Esophagus squamous epithelium (tissue), 5 donors: ENCODE measurements around the gene DAD1. TPM values are rescaled to one million over a fixed set of nuclear protein-coding genes. Genes with fewer than 3 reads are reported as not detected.
"Not testable (repeated sequence)": the region's sequence is repeated elsewhere in the genome, so short reads cannot be mapped to it uniquely, and the experiment has no call there.

Source experiments
- DNase-seq: peaks from one replicate; lab custom pipeline; 2025; lab: John Stamatoyannopoulos, UW
- H3K27ac ChIP-seq, 4 donors: fragments of 200-600 bp; sonication (generic); one replicate each; pipeline ENCODE4 v1.5.1; 2016 to 2019; ENCODE audit warnings: mild to moderate bottlenecking in 1 of 4
- H3K27me3 ChIP-seq, 4 donors: fragments of 200-600 bp; sonication (generic); 1 replicate in 3 of 4; 2 replicates in 1 of 4; pipeline versions ENCODE4 v1.5.1 to v1.6.0; 2017 to 2021; ENCODE audit warnings: antibody characterized with exemption in 1 of 4
- H3K36me3 ChIP-seq, 3 donors: fragments of 200-600 bp; sonication (generic); one replicate each; pipeline ENCODE4 v1.5.1; 2016 to 2019
- H3K4me1 ChIP-seq, 3 donors: fragments of 200-600 bp; sonication (generic); one replicate each; pipeline ENCODE4 v1.5.1; 2017 to 2019
- H3K4me3 ChIP-seq, 4 donors: fragments of 200-600 bp; sonication (generic); 1 replicate in 3 of 4; 2 replicates in 1 of 4; pipeline ENCODE4 v1.5.1; 2016 to 2019; ENCODE audit warnings: mild to moderate bottlenecking in 2 of 4, moderate library complexity in 1 of 4
- H3K9me3 ChIP-seq, 3 donors: fragments of 200-600 bp; sonication (generic); one replicate each; pipeline ENCODE4 v1.5.1; 2016 to 2019
- POLR2A ChIP-seq, 4 donors: fragments of 450-650 bp; IDR thresholded peaks; one replicate each; pipeline ENCODE4 v1.6.1; 2017; ENCODE audit warnings: antibody characterized with exemption in 4 of 4, mild to moderate bottlenecking in 4 of 4, moderate library complexity in 3 of 4
- WGBS, 2 donors: methylation state at CpG; one replicate each; pipeline ENCODE4 v1.1.5; 2018; 5-methylcytosine and 5-hydroxymethylcytosine counted together
- intact Hi-C: fragments of 100-400 bp; cut with DNase I; formaldehyde crosslinking; loops from one replicate; pipeline ENCODE4 v1.15.0; 2022
- total RNA-seq, 4 donors: library from RNA; depleted of rRNA; stranded (reverse); fragments of >200 nt; gene quantifications; one replicate each; pipeline ENCODE4 v1.1.0, GENCODE V29; 2016
- TF ChIP-seq, protein P1 (sequence below), 6 experiments: fragments of 450-650 bp in 4 of 6; fragments of 200-600 bp in 2 of 6; sonication (generic) in 2 of 6; IDR thresholded peaks; one replicate each; pipeline ENCODE4 v1.5.1; 2016 to 2019; ENCODE audit warnings: antibody characterized with exemption in 6 of 6, mild to moderate bottlenecking in 4 of 6, moderate library complexity in 4 of 6
- donor health status: DM: yes; HTN: yes; CAD: no.

DAD1 gene
- total RNA-seq, 4 donors from 2014 or later = 174 to 280 (median 225) TPM

GRCh38 chr14:22555384-22556011 is 33.5 kb downstream of the DAD1 start:
- TF ChIP-seq POLR2A (IDR thresholded peaks at IDR 0.05) = no peak
- H3K9me3 ChIP-seq = no peaks in the 10 kb centered on the region
- intact Hi-C loops = loop anchor here (10.0 kb wide), 2 partner anchors 99 to 171 kb away; no protein-coding TSS in a partner anchor
- 59 to 64% methylated on average over 4 of the region's 4 CpGs for WGBS, 2 donors
- no peaks in the 10 kb centered on the region for H3K36me3 ChIP-seq
- no peaks in the 10 kb centered on the region for H3K27me3 ChIP-seq
- DNase-seq = no peak
- H3K4me1 ChIP-seq = peaks cover 14 to 75% (median 38%) of the 10 kb centered on the region in 3 donors
- H3K27ac ChIP-seq = peak overlapping the region; percentile 47 to 85 (median 79)
- no peak overlapping the region for H3K4me3 ChIP-seq

DNA sequence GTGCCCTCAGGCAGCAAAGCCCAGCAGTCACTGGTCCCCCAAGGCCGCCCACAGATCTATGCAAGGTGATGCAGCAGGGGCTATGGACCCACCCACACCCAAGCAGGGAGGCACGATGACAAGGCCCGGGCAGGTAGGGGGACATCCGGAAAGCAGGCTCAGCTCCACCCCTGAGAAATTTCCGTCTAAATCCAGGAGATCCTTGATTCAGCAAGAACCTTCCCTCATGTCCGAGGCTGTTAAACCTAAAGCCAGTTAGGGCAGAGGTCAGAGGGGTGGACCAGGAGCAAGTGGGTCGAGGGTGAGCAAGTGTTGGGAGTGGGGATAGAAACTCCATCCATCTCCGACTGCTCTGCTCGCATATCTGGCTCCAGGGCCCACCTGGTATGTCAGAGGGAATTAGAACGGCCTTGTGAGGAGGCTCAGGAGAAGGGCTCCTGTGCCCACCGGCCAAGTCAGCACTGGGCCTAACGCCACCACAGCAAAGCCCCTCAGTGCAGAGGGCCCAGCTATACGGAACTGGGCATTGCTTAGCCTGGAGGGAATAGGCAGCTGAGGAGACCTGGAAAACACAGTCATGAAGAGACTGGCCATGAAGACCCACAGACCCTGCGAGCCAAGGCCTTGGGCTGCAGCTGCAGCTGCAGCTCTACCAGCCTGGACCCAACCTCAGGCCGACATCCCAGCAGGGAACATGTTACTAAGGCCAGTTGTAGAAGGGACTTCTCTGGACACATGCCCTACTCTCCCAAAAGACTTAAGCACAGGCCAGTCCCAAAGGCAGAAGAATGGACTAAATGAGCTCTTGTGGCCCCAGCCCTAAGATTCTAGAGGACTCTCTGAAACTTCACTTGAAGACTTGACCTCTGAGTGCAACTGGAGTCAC is 34.3 kb downstream of the DAD1 start:
- H3K4me1 ChIP-seq = peaks cover 16 to 75% (median 30%) of the 10 kb centered on the region in 3 donors
- intact Hi-C loops = loop anchor here (10.0 kb wide), 2 partner anchors 100 to 170 kb away; no protein-coding TSS in a partner anchor
- peak overlapping the region; percentile 36 to 85 (median 79) for H3K27ac ChIP-seq
- no peaks in the 10 kb centered on the region for H3K9me3 ChIP-seq
- H3K4me3 ChIP-seq = no peak overlapping the region
- no peaks in the 10 kb centered on the region for H3K36me3 ChIP-seq
- no peaks in the 10 kb centered on the region for H3K27me3 ChIP-seq
- TF ChIP-seq, protein P1, sequence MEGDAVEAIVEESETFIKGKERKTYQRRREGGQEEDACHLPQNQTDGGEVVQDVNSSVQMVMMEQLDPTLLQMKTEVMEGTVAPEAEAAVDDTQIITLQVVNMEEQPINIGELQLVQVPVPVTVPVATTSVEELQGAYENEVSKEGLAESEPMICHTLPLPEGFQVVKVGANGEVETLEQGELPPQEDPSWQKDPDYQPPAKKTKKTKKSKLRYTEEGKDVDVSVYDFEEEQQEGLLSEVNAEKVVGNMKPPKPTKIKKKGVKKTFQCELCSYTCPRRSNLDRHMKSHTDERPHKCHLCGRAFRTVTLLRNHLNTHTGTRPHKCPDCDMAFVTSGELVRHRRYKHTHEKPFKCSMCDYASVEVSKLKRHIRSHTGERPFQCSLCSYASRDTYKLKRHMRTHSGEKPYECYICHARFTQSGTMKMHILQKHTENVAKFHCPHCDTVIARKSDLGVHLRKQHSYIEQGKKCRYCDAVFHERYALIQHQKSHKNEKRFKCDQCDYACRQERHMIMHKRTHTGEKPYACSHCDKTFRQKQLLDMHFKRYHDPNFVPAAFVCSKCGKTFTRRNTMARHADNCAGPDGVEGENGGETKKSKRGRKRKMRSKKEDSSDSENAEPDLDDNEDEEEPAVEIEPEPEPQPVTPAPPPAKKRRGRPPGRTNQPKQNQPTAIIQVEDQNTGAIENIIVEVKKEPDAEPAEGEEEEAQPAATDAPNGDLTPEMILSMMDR (IDR thresholded peaks at IDR 0.05) = no peak
- no peak for TF ChIP-seq POLR2A (IDR thresholded peaks at IDR 0.05)
- WGBS, 2 donors = 80 to 84% methylated on average over 2 to 5 of the region's 15 CpGs
- no peak for DNase-seq

DNA sequence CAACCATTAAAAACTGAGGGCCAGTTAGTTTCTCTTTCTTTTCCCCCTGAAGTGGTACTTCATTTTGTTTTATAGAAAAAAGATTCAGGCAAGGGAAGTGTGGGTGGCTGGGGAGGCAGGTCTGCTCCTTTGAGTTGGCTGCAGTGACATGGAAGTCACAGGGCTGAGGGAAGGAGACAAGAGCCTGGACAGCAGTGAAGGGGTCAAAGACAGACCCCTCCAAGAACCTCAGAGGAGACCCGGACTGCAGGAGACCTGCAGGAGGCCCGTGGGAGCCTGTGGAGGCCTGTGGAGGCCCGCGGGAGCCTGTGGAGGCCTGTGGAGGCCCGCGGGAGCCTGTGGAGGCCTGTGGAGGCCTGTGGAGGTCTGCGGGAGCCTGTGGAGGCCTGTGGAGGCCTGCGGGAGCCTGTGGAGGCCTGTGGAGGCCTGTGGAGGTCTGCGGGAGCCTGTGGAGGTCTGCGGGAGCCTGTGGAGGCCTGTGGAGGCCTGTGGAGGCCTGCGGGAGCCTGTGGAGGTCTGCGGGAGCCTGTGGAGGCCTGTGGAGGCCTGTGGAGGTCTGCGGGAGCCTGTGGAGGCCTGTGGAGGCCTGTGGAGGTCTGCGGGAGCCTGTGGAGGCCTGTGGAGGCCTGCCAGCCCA is 35.0 kb downstream of the DAD1 start:
- not testable (repeated sequence) for H3K9me3 ChIP-seq, H3K27me3 ChIP-seq, DNase-seq, H3K4me3 ChIP-seq, H3K36me3 ChIP-seq
- WGBS, 2 donors = 35% methylated on average over 2 of the region's 14 CpGs; no CpG with 5 or more reads in 1 of the 2 donors
- peak overlapping the region in 3 of 4 donors; percentile 12 to 50 (median 13) for H3K27ac ChIP-seq
- peaks cover 18 to 75% (median 30%) of the 10 kb centered on the region in 3 donors for H3K4me1 ChIP-seq
- intact Hi-C loops = loop anchor here (10.0 kb wide), 2 partner anchors 101 to 169 kb away; no protein-coding TSS in a partner anchor

DNA sequence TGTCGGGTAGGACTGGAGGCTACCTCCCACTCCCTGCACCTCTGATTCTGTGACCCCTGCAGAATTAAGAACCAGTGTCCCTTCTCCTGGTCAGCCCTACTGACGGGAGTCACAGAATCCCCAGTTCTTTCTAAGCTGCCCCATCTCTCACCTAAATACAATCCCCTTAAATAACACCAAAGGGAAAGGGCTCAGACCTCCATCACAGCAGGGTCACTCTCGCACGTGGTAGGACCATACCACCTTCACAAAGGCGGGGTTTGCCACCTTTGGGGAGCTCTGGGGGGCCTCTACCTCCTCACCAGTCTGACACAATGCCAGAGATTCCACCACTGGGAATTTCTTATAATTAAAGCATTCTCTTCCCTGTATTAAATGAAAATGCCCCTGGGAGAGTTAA is 35.6 kb downstream of the DAD1 start:
- Histone ChIP-seq H3K4me1 (peaks cover 18 to 72% (median 28%) of the 10 kb centered on the region in 3 donors), H3K4me3 (no peak overlapping the region), H3K36me3 (no peaks in the 10 kb centered on the region), H3K27me3 (no peaks in the 10 kb centered on the region), H3K27ac (peak overlapping the region; percentile 1 to 50 (median 12)), H3K9me3 (no peaks in the 10 kb centered on the region)
- 85 to 87% methylated on average over 4 to 5 of the region's 5 CpGs for WGBS, 2 donors
- no peak for DNase-seq
- TF ChIP-seq POLR2A (IDR thresholded peaks at IDR 0.05) = no peak
- TF ChIP-seq, protein P1 (IDR thresholded peaks at IDR 0.05) = no peak
- intact Hi-C loops = loop anchor here (10.0 kb wide), 2 partner anchors 101 to 169 kb away; no protein-coding TSS in a partner anchor

- 100% methylated on average over 2 of the region's 2 CpGs for WGBS, 2 donors
- TF ChIP-seq POLR2A (IDR thresholded peaks at IDR 0.05) = no peak
- TF ChIP-seq, protein P1 (IDR thresholded peaks at IDR 0.05) = no peak
These were observed 36.3 kb downstream of the DAD1 start for GRCh38 chr14:22552827-22553076.

More at GRCh38 chr14:22552827-22553076, 36.3 kb downstream of the DAD1 start:
- intact Hi-C loops = loop anchor here (10.0 kb wide), 2 partner anchors 102 to 168 kb away; no protein-coding TSS in a partner anchor
- DNase-seq = no peak
- H3K9me3 ChIP-seq = no peaks in the 10 kb centered on the region
- peak overlapping the region in 2 of 4 donors; percentile 4 to 26 for H3K27ac ChIP-seq
- peaks cover 18 to 71% (median 21%) of the 10 kb centered on the region in 3 donors for H3K4me1 ChIP-seq
- H3K27me3 ChIP-seq = no peaks in the 10 kb centered on the region
- no peaks in the 10 kb centered on the region for H3K36me3 ChIP-seq
- H3K4me3 ChIP-seq = no peak overlapping the region
